PFSK-1 (cell line): ENCODE data around the gene CD72.

ENCODE experiments used
- FOXP2 ChIP-seq: optimal IDR thresholded peaks from 2 replicates; pipeline ENCODE3; 2011; ENCODE audit warnings: borderline replicate concordance, control low read depth, inconsistent platforms; ENCODE audit not compliant: insufficient read depth; ENCODE audit errors: extremely low read length, extremely low read depth
- POLR2AphosphoS5 ChIP-seq: IDR thresholded peaks from 2 replicates; pipeline ENCODE4 v1.6.1; 2012; ENCODE audit warnings: low read depth, mild to moderate bottlenecking, control low read depth, low read length, moderate library complexity
- SIN3A ChIP-seq: IDR thresholded peaks from 2 replicates; pipeline ENCODE4 v1.6.1; 2012; ENCODE audit warnings: mild to moderate bottlenecking, low read length, moderate library complexity, borderline replicate concordance; ENCODE audit not compliant: insufficient read depth
- TAF1 ChIP-seq: IDR thresholded peaks from 2 replicates; pipeline ENCODE4 v1.6.1; 2012; ENCODE audit warnings: low read length, control low read depth, borderline replicate concordance; ENCODE audit not compliant: insufficient read depth
- TF ChIP-seq, protein P1 (sequence below), 2 experiments: IDR thresholded peaks; 2 replicates each; pipeline versions ENCODE4 v1.6.1 to v1.8.0; 2011 to 2012; ENCODE audit warnings: low read depth in 2 of 2, low read length in 2 of 2, control low read depth in 1 of 2, inconsistent platforms in 1 of 2, mild to moderate bottlenecking in 1 of 2, moderate library complexity in 1 of 2; ENCODE audit not compliant: insufficient read depth in 1 of 2

Gene CD72

DNA sequence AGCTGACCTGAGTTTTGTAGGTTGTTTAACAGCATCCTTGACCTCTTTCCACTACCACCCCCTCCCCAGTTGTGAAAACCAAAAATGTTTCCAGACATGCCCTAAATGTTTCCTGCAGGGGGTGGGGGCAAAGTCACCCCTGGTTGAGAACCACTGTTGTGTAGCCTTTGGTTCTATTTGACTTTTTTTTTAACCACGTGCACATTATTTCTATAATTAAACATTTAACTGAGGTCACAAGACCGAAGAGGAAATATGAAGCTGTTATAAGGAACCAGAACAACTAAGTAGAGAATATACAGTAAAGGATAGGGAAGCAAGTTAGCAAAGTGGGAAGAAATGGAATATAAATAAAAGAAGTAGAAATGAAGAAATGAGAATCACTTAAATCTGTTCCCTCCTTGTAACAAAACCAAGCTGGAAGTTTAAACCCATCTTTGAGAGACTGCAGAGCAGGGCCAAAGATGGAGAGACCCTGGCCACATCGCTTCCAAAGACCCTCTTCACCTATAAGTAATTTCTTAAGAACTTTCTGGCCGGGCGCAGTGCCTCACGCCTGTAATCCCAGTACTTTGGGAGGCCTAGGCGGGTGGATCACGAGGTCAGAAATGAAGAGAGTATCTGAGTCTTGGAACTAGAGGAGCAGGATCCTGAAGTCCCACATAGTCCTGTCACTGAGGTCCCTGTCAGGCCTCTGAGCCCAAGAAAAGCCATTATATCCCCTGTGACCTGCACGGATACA is 18.1 kb upstream of the CD72 start:
- TF ChIP-seq, protein P1, sequence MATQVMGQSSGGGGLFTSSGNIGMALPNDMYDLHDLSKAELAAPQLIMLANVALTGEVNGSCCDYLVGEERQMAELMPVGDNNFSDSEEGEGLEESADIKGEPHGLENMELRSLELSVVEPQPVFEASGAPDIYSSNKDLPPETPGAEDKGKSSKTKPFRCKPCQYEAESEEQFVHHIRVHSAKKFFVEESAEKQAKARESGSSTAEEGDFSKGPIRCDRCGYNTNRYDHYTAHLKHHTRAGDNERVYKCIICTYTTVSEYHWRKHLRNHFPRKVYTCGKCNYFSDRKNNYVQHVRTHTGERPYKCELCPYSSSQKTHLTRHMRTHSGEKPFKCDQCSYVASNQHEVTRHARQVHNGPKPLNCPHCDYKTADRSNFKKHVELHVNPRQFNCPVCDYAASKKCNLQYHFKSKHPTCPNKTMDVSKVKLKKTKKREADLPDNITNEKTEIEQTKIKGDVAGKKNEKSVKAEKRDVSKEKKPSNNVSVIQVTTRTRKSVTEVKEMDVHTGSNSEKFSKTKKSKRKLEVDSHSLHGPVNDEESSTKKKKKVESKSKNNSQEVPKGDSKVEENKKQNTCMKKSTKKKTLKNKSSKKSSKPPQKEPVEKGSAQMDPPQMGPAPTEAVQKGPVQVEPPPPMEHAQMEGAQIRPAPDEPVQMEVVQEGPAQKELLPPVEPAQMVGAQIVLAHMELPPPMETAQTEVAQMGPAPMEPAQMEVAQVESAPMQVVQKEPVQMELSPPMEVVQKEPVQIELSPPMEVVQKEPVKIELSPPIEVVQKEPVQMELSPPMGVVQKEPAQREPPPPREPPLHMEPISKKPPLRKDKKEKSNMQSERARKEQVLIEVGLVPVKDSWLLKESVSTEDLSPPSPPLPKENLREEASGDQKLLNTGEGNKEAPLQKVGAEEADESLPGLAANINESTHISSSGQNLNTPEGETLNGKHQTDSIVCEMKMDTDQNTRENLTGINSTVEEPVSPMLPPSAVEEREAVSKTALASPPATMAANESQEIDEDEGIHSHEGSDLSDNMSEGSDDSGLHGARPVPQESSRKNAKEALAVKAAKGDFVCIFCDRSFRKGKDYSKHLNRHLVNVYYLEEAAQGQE (IDR thresholded peaks at IDR 0.05; ENCODE audit: insufficient read depth in 1 of 2, low read depth in 2 of 2, low read length in 2 of 2): no peak
- TF ChIP-seq SIN3A (no peak), POLR2AphosphoS5 (no peak), FOXP2 (no peak), TAF1 (no peak)

DNA sequence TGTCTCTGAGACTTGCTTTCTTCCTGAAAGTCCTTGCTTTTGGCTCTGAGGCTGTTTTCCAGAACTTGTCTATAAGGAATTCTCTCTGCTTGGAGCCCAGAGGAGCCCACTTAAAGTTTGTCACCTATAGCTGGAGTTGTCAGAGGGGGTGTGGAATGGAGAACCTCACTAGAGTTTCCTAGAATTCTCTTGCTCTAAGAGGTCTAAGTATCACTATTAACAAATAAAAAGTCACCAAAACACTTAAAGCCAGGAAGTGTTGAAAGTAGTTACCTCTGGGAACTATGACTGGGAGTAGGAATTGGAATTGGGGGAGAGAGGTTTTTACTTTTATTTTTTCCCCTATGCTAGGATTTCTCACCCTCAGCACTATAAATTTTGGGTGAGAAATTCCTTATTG is 17.5 kb upstream of the CD72 start:
- TF ChIP-seq SIN3A (no peak), TAF1 (no peak), POLR2AphosphoS5 (no peak), FOXP2 (no peak)
- TF ChIP-seq, protein P1 (IDR thresholded peaks at IDR 0.05; ENCODE audit: insufficient read depth in 1 of 2, low read depth in 2 of 2, low read length in 2 of 2): no peak

DNA sequence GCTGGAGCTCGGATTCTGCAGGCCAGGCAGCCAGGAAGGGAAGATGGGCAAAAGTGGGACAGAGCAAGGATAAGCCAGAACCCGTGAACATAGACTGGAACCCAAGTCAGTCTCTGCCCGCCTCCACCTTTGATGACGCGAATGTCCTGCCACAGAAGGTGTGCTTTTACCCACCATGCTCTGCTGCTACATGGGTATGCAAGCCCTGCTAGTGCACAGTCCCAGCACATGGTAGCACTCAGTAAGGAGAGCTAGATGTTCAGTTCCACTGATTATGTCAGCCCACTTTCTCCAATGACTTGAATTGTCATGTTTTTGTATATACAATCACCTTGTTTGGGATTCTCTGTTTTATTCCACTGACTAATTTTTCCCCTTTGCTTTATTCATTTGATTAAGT is 11.4 kb upstream of the CD72 start:
- TF ChIP-seq SIN3A: no peak
- TF ChIP-seq, protein P1 (IDR thresholded peaks at IDR 0.05; ENCODE audit: insufficient read depth in 1 of 2, low read depth in 2 of 2, low read length in 2 of 2): no peak
- no peak for TF ChIP-seq TAF1

DNA sequence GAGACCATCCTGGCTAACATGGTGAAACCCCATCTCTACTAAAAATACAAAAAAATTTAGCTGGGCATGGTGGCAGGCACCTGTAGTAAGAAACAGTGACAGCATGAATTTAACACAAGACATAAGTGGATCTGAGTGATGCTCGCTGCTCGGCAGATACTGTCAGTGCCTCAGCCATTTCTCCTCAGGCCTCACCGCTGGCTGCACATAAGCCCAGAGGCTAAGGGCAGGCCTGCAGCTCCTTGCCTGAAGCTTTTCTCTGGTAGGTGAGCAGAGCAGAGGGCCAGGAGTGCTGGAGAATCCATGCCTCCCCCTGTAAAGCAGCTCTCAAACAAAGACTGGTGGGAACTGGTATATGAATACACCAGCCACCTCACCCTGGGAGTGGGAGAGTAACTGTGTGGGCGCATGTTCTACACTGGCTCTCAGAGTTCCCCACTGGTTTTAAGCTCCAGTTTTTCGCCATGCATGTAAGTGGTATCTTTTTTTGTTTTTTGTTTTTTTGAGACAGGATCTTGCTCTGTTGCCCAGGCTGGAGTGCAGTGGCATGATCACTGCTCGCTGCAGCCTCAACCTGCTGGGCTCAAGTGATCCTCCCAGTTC is 10.3 kb upstream of the CD72 start:
- TF ChIP-seq, protein P1 (IDR thresholded peaks at IDR 0.05; ENCODE audit: insufficient read depth in 1 of 2, low read depth in 2 of 2, low read length in 2 of 2): no peak
- no peak for TF ChIP-seq POLR2AphosphoS5
- TF ChIP-seq TAF1: no peak
- TF ChIP-seq SIN3A: no peak
- no peak for TF ChIP-seq FOXP2
